Bronchial epithelial cell (primary cell): ENCODE results near the gene SERAC1. TPM values are rescaled to one million over a fixed set of nuclear protein-coding genes. Genes with fewer than 3 reads are reported as not detected.
A peak's percentile ranks its signal among the peaks of the same experiment; 100 is the strongest.
"Not testable (repeated sequence)": the region's sequence is repeated elsewhere in the genome, so short reads cannot be mapped to it uniquely, and the experiment has no call there.

Experiments
- DNase-seq: peaks from one replicate; pipeline ENCODE4 v3.0.0-alpha.2; 2010; ENCODE audit warnings: low read depth
- FAIRE-seq: peaks from 2 replicates; lab custom pipeline; 2011; peaks lifted over from hg19 to GRCh38; lab: Jason Lieb, UNC
- H3K27me3 ChIP-seq: 2 replicates; pipeline ENCODE4 v1.5.1; 2011; ENCODE audit warnings: low read length; ENCODE audit not compliant: control insufficient read depth, insufficient read depth
- H3K36me3 ChIP-seq: 2 replicates; pipeline ENCODE4 v1.5.1; 2011; ENCODE audit warnings: low read length; ENCODE audit not compliant: control insufficient read depth, insufficient read depth
- H3K4me3 ChIP-seq: 2 replicates; pipeline ENCODE4 v1.5.1; 2011; ENCODE audit warnings: mild to moderate bottlenecking, low read depth, low read length, control low read depth
- CTCF ChIP-seq: IDR thresholded peaks from 2 replicates; pipeline ENCODE4 v1.5.1; 2011; ENCODE audit warnings: mild to moderate bottlenecking, moderate library complexity, low read length, control low read depth, inconsistent platforms; ENCODE audit not compliant: insufficient read depth, severe bottlenecking
- total RNA-seq: library from RNA; depleted of rRNA; stranded (reverse); fragments of >200 nt; gene quantifications from 2 replicates; pipeline ENCODE4 v1.2.1, GENCODE V29; 2014

Gene SERAC1
- total RNA-seq, 1 donor from 2014 or later, result 12.1 TPM

- DNase-seq, result no peak
- Histone ChIP-seq H3K36me3 (no peaks in the 10 kb centered on the region), H3K4me3 (no peak overlapping the region), H3K27me3 (no peaks in the 10 kb centered on the region)
- no peak for FAIRE-seq
- no peak for TF ChIP-seq CTCF
These were observed 23.0 kb upstream of the SERAC1 start for GRCh38 chr6:158191032-158191431.

- no peak for FAIRE-seq
- no peaks in the 10 kb centered on the region for H3K36me3 ChIP-seq
- H3K4me3 ChIP-seq, result no peak overlapping the region
- no peak for TF ChIP-seq CTCF
- no peaks in the 10 kb centered on the region for H3K27me3 ChIP-seq
- DNase-seq, result no peak
These were observed 20.5 kb upstream of the SERAC1 start for GRCh38 chr6:158188591-158188990.

- FAIRE-seq, result no peak
- Histone ChIP-seq H3K27me3 (no peaks in the 10 kb centered on the region), H3K4me3 (no peak overlapping the region), H3K36me3 (no peaks in the 10 kb centered on the region)
- TF ChIP-seq CTCF, result no peak
- DNase-seq, result peak; percentile 71
These were observed 17.8 kb upstream of the SERAC1 start for GRCh38 chr6:158185729-158186456.

- TF ChIP-seq CTCF, result no peak
- H3K27me3 ChIP-seq, result no peaks in the 10 kb centered on the region
- no peaks in the 10 kb centered on the region for H3K36me3 ChIP-seq
- no peak overlapping the region for H3K4me3 ChIP-seq
- no peak for DNase-seq
- no peak for FAIRE-seq
These were observed 16.5 kb upstream of the SERAC1 start for GRCh38 chr6:158184608-158185007.

GRCh38 chr6:158183174-158183972, 15.3 kb upstream of the SERAC1 start:
- not testable (repeated sequence) for FAIRE-seq, H3K36me3 ChIP-seq, DNase-seq, H3K27me3 ChIP-seq, H3K4me3 ChIP-seq

GRCh38 chr6:158177712-158178111, 9.7 kb upstream of the SERAC1 start:
- not testable (repeated sequence) for H3K4me3 ChIP-seq, DNase-seq, FAIRE-seq, H3K27me3 ChIP-seq, H3K36me3 ChIP-seq
